Gastrocnemius medialis (tissue), 4 donors: ENCODE data around the gene KCNF1. TPM values are rescaled to one million over a fixed set of nuclear protein-coding genes. Genes with fewer than 3 reads are reported as not detected.

ENCODE experiments used
- ATAC-seq, 2 donors: fragments of 150-250 bp; one replicate each; pipeline ENCODE4 v1.9.1; 2016
- DNase-seq, 2 donors: peaks; one replicate each; pipeline ENCODE4 v3.0.0-alpha.2; 2019
- H3K27ac ChIP-seq, 4 donors: fragments of 200-600 bp; sonication (generic); 1 replicate in 1 of 4; 2 replicates in 3 of 4; pipeline ENCODE4 v1.5.1; 2016 to 2018; ENCODE audit warnings: mild to moderate bottlenecking in 2 of 4, moderate library complexity in 1 of 4
- H3K27me3 ChIP-seq, 3 donors: fragments of 200-600 bp; sonication (generic) in 2 of 3; 1 replicate in 1 of 3; 2 replicates in 2 of 3; pipeline versions ENCODE4 v1.5.1 to v1.6.0; 2016 to 2019; ENCODE audit warnings: mild to moderate bottlenecking in 1 of 3, moderate library complexity in 1 of 3
- H3K36me3 ChIP-seq, 2 donors: fragments of 200-600 bp; sonication (generic) in 1 of 2; one replicate each; pipeline ENCODE4 v1.5.1; 2017 to 2018
- H3K4me1 ChIP-seq, 2 donors: fragments of 200-600 bp; sonication (generic) in 1 of 2; one replicate each; pipeline ENCODE4 v1.5.1; 2016 to 2017; ENCODE audit warnings: mild to moderate bottlenecking in 2 of 2
- H3K4me3 ChIP-seq, 4 donors: fragments of 200-600 bp; sonication (generic) in 3 of 4; 1 replicate in 1 of 4; 2 replicates in 3 of 4; pipeline ENCODE4 v1.5.1; 2016 to 2019; ENCODE audit warnings: mild to moderate bottlenecking in 2 of 4
- H3K9me3 ChIP-seq, 3 donors: fragments of 200-600 bp; sonication (generic) in 2 of 3; 1 replicate in 1 of 3; 2 replicates in 2 of 3; pipeline ENCODE4 v1.5.1; 2016 to 2019
- CTCF ChIP-seq, 5 experiments: fragments of 450-650 bp in 3 of 5; fragments of 200-600 bp in 2 of 5; sonication (generic) in 2 of 5; IDR thresholded peaks in 4 of 5; conservative IDR thresholded peaks in 1 of 5; 1 replicate in 4 of 5; 2 replicates in 1 of 5; pipeline ENCODE4 v1.5.1; 2016 to 2019; ENCODE audit warnings: antibody characterized with exemption in 5 of 5, mild to moderate bottlenecking in 3 of 5, moderate library complexity in 3 of 5
- POLR2A ChIP-seq, 2 donors: fragments of 450-650 bp; IDR thresholded peaks; one replicate each; pipeline ENCODE4 v1.6.1; 2017; ENCODE audit warnings: antibody characterized with exemption in 2 of 2, mild to moderate bottlenecking in 2 of 2, moderate library complexity in 2 of 2
- in situ Hi-C, 4 donors: fragments of 200-750 bp; cut with MboI; loops; one replicate each; pipeline versions ENCODE4 v1.15.0 to v1.8.0; 2017; ENCODE audit warnings: low sequenced_read_pairs in 4 of 4
- intact Hi-C: fragments of 100-400 bp; cut with DNase I; formaldehyde crosslinking; loops from one replicate; pipeline ENCODE4 v1.15.1; 2023; ENCODE audit warnings: low total_unique reads
- total RNA-seq, 4 donors: library from RNA; depleted of rRNA; stranded (reverse); fragments of >200 nt; gene quantifications; one replicate each; pipeline versions ENCODE4 v1.1.0 to v1.2.3, GENCODE V29; 2016

KCNF1 gene
- total RNA-seq, 4 donors from 2014 or later = not detected

- H3K27ac ChIP-seq = no peak overlapping the region
- in situ Hi-C loops = no loop called here
- no peak overlapping the region for H3K4me3 ChIP-seq
- intact Hi-C loops = no loop called here
- DNase-seq (no peak), ATAC-seq (no peak)
- no peaks in the 10 kb centered on the region for H3K27me3 ChIP-seq
- H3K4me1 ChIP-seq = no peaks in the 10 kb centered on the region
- no peaks in the 10 kb centered on the region for H3K36me3 ChIP-seq
- TF ChIP-seq CTCF (IDR thresholded peaks at IDR 0.05 in 4 of 5, conservative IDR thresholded peaks at IDR 0.05 in 1 of 5) = no peak
- TF ChIP-seq POLR2A (IDR thresholded peaks at IDR 0.05) = no peak
- no peaks in the 10 kb centered on the region for H3K9me3 ChIP-seq
Measured at GRCh38 chr2:10923008-10923375, 11.3 kb downstream of the KCNF1 start.

DNA sequence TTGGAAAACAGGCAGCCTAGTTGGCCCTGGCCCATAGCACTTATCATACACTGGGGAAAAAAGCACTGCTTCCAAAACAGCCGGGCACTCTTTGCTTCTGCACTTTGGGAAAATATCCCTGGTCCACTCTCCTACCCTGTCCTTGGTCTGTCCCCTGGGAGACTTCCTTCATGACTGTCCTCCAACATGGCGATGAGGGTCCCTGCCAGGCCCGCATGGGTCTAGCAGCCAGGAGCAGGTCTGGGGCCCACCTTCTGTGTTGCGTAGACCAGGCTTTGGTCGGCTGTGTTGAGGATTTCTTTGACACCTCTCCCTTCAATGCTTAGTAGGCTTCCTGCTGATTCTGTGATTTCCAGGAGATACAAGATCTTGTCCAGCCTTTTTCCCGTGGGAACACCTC, 12.2 kb downstream of the KCNF1 start:
- Histone ChIP-seq H3K4me3 (no peak overlapping the region), H3K9me3 (no peaks in the 10 kb centered on the region), H3K27me3 (no peaks in the 10 kb centered on the region), H3K27ac (no peak overlapping the region), H3K4me1 (no peaks in the 10 kb centered on the region), H3K36me3 (no peaks in the 10 kb centered on the region)
- ATAC-seq = no peak
- TF ChIP-seq POLR2A (IDR thresholded peaks at IDR 0.05) = no peak
- DNase-seq = peak in 1 of 2 donors; percentile 3
- intact Hi-C loops = no loop called here
- in situ Hi-C loops = no loop called here

GRCh38 chr2:10924441-10924840, 12.7 kb downstream of the KCNF1 start:
- TF ChIP-seq CTCF (IDR thresholded peaks at IDR 0.05 in 4 of 5, conservative IDR thresholded peaks at IDR 0.05 in 1 of 5) = no peak
- TF ChIP-seq POLR2A (IDR thresholded peaks at IDR 0.05) = no peak
- H3K27me3 ChIP-seq = no peaks in the 10 kb centered on the region
- no peak overlapping the region for H3K27ac ChIP-seq
- H3K9me3 ChIP-seq = no peaks in the 10 kb centered on the region
- DNase-seq (no peak), ATAC-seq (no peak)
- H3K4me1 ChIP-seq = no peaks in the 10 kb centered on the region
- in situ Hi-C loops (no loop called here), intact Hi-C loops (no loop called here)
- H3K4me3 ChIP-seq = no peak overlapping the region
- no peaks in the 10 kb centered on the region for H3K36me3 ChIP-seq

- Histone ChIP-seq H3K4me1 (no peaks in the 10 kb centered on the region), H3K9me3 (no peaks in the 10 kb centered on the region), H3K36me3 (no peaks in the 10 kb centered on the region), H3K27me3 (no peaks in the 10 kb centered on the region), H3K27ac (no peak overlapping the region), H3K4me3 (no peak overlapping the region)
- DNase-seq (no peak), ATAC-seq (no peak)
- no peak for TF ChIP-seq CTCF (IDR thresholded peaks at IDR 0.05 in 4 of 5, conservative IDR thresholded peaks at IDR 0.05 in 1 of 5)
- no peak for TF ChIP-seq POLR2A (IDR thresholded peaks at IDR 0.05)
- intact Hi-C loops (no loop called here), in situ Hi-C loops (no loop called here)
Measured at GRCh38 chr2:10924859-10925258, 13.1 kb downstream of the KCNF1 start.

- no peaks in the 10 kb centered on the region for H3K9me3 ChIP-seq
- H3K27me3 ChIP-seq = no peaks in the 10 kb centered on the region
- intact Hi-C loops = no loop called here
- in situ Hi-C loops = no loop called here
- H3K4me1 ChIP-seq = no peaks in the 10 kb centered on the region
- H3K4me3 ChIP-seq = no peak overlapping the region
- no peak for TF ChIP-seq POLR2A (IDR thresholded peaks at IDR 0.05)
- no peak for TF ChIP-seq CTCF (IDR thresholded peaks at IDR 0.05 in 4 of 5, conservative IDR thresholded peaks at IDR 0.05 in 1 of 5)
- no peak overlapping the region for H3K27ac ChIP-seq
- no peak for ATAC-seq
- no peaks in the 10 kb centered on the region for H3K36me3 ChIP-seq
- DNase-seq = no peak
Measured at GRCh38 chr2:10926191-10926820, 14.6 kb downstream of the KCNF1 start.
